Breast epithelium (tissue), 4 donors: Measurements from ENCODE around the gene CMPK2. TPM values are rescaled to one million over a fixed set of nuclear protein-coding genes. Genes with fewer than 3 reads are reported as not detected.

ENCODE experiments used
- DNase-seq, 2 donors: peaks; one replicate each; pipeline ENCODE4 v3.0.0-alpha.2; 2019; ENCODE audit warnings: low spot score in 2 of 2
- H3K27ac ChIP-seq, 2 donors: fragments of 200-600 bp; sonication (generic) in 1 of 2; one replicate each; pipeline ENCODE4 v1.5.1; 2016 to 2019; ENCODE audit warnings: mild to moderate bottlenecking in 1 of 2
- H3K27me3 ChIP-seq, 2 donors: fragments of 200-600 bp; sonication (generic) in 1 of 2; one replicate each; pipeline versions ENCODE4 v1.5.1 to v1.6.0; 2017 to 2019; ENCODE audit warnings: control low read depth in 1 of 2, mild to moderate bottlenecking in 1 of 2
- H3K36me3 ChIP-seq: fragments of 200-600 bp; one replicate; pipeline ENCODE4 v1.5.1; 2019
- H3K4me1 ChIP-seq, 2 donors: fragments of 200-600 bp; sonication (generic); one replicate each; pipeline ENCODE4 v1.5.1; 2016 to 2019; ENCODE audit warnings: control low read depth in 1 of 2
- H3K4me3 ChIP-seq, 3 donors: fragments of 200-600 bp; sonication (generic); 1 replicate in 2 of 3; 2 replicates in 1 of 3; pipeline ENCODE4 v1.5.1; 2016 to 2019; ENCODE audit warnings: mild to moderate bottlenecking in 3 of 3, moderate library complexity in 2 of 3
- H3K9me3 ChIP-seq, 2 donors: fragments of 200-600 bp; sonication (generic) in 1 of 2; one replicate each; pipeline ENCODE4 v1.5.1; 2016 to 2019; ENCODE audit warnings: control low read depth in 1 of 2
- CTCF ChIP-seq, 3 donors: fragments of 450-650 bp; IDR thresholded peaks; one replicate each; pipeline ENCODE4 v1.5.1; 2016 to 2017; ENCODE audit warnings: antibody characterized with exemption in 3 of 3, mild to moderate bottlenecking in 3 of 3, moderate library complexity in 3 of 3
- POLR2A ChIP-seq: fragments of 450-650 bp; IDR thresholded peaks from one replicate; pipeline ENCODE4 v1.6.1; 2016; ENCODE audit warnings: antibody characterized with exemption, mild to moderate bottlenecking, moderate library complexity
- POLR2AphosphoS5 ChIP-seq, 3 donors: sonication (generic); formaldehyde crosslinking; IDR thresholded peaks; one replicate each; pipeline ENCODE4 v1.6.1; 2017; ENCODE audit warnings: antibody characterized with exemption in 3 of 3
- intact Hi-C: fragments of 100-400 bp; cut with DNase I; formaldehyde crosslinking; loops from one replicate; pipeline ENCODE4 v1.15.1; 2023; ENCODE audit warnings: low total_unique reads
- total RNA-seq, 3 donors: library from RNA; depleted of rRNA; stranded (reverse); fragments of >200 nt; gene quantifications; one replicate each; pipeline ENCODE4 v1.1.0, GENCODE V29; 2016

The CMPK2 gene
- total RNA-seq, 3 donors from 2014 or later: 3.3 to 4.2 (median 4.0) TPM

GRCh38 chr2:6820236-6820635, 45.5 kb downstream of the CMPK2 start:
- intact Hi-C loops: no loop called here

DNA sequence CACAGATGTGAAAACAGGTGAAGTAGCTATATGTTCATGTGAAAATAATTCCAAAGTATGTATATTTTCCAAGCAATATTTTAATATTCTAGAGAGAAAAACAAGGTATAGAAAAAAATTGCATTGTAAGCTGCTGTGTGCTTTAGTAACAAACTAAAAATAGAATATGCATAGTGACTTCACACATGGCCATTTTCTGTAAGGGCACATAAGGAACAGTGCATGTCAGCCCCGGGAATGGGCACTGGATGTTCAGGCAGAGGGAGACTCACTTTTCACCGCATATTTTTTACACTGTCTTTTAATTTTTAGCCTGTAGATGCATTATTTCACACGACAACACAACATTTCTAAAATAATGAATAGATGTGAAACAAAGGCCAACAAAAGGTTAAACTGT, 46.0 kb downstream of the CMPK2 start:
- TF ChIP-seq POLR2A (no peak), CTCF (IDR thresholded peaks at IDR 0.05) (no peak), POLR2AphosphoS5 (IDR thresholded peaks at IDR 0.05) (no peak)
- no peak overlapping the region for H3K27ac ChIP-seq
- H3K36me3 ChIP-seq: no peaks in the 10 kb centered on the region
- H3K4me1 ChIP-seq: no peaks in the 10 kb centered on the region
- no peak overlapping the region for H3K4me3 ChIP-seq
- DNase-seq: no peak
- intact Hi-C loops: no loop called here
- no peaks in the 10 kb centered on the region for H3K9me3 ChIP-seq
- no peaks in the 10 kb centered on the region for H3K27me3 ChIP-seq

More at GRCh38 chr2:6820236-6820635, 45.5 kb downstream of the CMPK2 start:
- H3K9me3 ChIP-seq: no peaks in the 10 kb centered on the region
- no peak for TF ChIP-seq CTCF (IDR thresholded peaks at IDR 0.05)
- TF ChIP-seq POLR2A: no peak
- TF ChIP-seq POLR2AphosphoS5 (IDR thresholded peaks at IDR 0.05): no peak
- DNase-seq: no peak
- no peaks in the 10 kb centered on the region for H3K4me1 ChIP-seq
- H3K36me3 ChIP-seq: no peaks in the 10 kb centered on the region
- H3K27me3 ChIP-seq: no peaks in the 10 kb centered on the region
- no peak overlapping the region for H3K27ac ChIP-seq
- no peak overlapping the region for H3K4me3 ChIP-seq

GRCh38 chr2:6818012-6818411, 47.7 kb downstream of the CMPK2 start:
- DNase-seq: no peak
- H3K27me3 ChIP-seq: peaks cover 0 to under 1% of the 10 kb centered on the region in 2 donors
- intact Hi-C loops: no loop called here
- H3K4me1 ChIP-seq: no peaks in the 10 kb centered on the region
- no peaks in the 10 kb centered on the region for H3K9me3 ChIP-seq
- no peak overlapping the region for H3K27ac ChIP-seq
- TF ChIP-seq POLR2AphosphoS5 (IDR thresholded peaks at IDR 0.05): no peak
- TF ChIP-seq CTCF (IDR thresholded peaks at IDR 0.05): no peak
- no peak for TF ChIP-seq POLR2A
- H3K4me3 ChIP-seq: no peak overlapping the region
- H3K36me3 ChIP-seq: no peaks in the 10 kb centered on the region

DNA sequence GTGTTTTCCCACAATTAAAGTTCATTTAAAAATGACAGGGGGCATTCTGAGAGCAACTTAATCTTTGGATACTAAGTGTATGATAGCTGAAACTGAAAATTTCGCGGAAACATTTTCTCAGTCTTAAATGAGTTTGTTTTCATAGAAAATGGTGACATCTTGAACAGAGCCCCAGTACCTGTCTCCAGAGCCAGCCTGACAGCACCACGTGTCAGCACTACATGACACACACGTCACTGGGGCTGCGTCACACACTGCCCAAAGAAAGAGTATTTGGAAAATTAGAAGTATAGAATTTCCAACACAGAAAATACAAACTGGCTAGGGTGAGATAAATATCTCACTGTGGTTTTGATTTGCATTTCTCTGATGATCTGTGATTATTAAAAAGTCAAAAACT, 50.8 kb downstream of the CMPK2 start:
- no peaks in the 10 kb centered on the region for H3K36me3 ChIP-seq
- no peak for DNase-seq
- H3K9me3 ChIP-seq: no peaks in the 10 kb centered on the region
- no peak overlapping the region for H3K4me3 ChIP-seq
- TF ChIP-seq POLR2A: no peak
- TF ChIP-seq POLR2AphosphoS5 (IDR thresholded peaks at IDR 0.05): no peak
- no peak for TF ChIP-seq CTCF (IDR thresholded peaks at IDR 0.05)
- H3K4me1 ChIP-seq: no peaks in the 10 kb centered on the region
- intact Hi-C loops: no loop called here
- peaks cover 0 to 7% of the 10 kb centered on the region in 2 donors for H3K27me3 ChIP-seq
- H3K27ac ChIP-seq: no peak overlapping the region

DNA sequence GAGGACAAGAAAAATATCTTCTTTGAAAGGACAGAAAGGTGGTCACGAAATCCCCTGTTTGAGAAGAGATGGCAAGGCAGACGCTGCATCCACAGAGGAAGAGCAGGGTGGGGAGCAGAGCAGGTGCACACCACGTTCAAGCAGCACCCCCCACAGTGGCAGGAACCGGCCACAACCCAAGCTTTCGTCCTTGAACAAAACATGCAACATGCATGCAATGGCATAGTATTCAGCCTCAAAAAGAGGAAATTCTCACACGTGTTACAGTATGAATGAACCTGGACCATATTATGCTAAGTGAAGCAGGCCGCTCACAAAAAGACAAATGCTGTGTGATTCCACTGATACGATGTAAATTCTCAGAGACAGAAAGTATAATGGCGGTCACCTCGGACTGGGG, 51.4 kb downstream of the CMPK2 start:
- no peaks in the 10 kb centered on the region for H3K36me3 ChIP-seq

More for the DNA sequence above, 51.4 kb downstream of the CMPK2 start:
- H3K4me3 ChIP-seq: no peak overlapping the region
- TF ChIP-seq CTCF (IDR thresholded peaks at IDR 0.05) (no peak), POLR2A (no peak), POLR2AphosphoS5 (IDR thresholded peaks at IDR 0.05) (no peak)
- H3K27ac ChIP-seq: no peak overlapping the region
- DNase-seq: no peak
- H3K27me3 ChIP-seq: peaks cover 0 to 7% of the 10 kb centered on the region in 2 donors
- H3K4me1 ChIP-seq: no peaks in the 10 kb centered on the region
- intact Hi-C loops: no loop called here
- no peaks in the 10 kb centered on the region for H3K9me3 ChIP-seq
